Measurements from ENCODE around the gene CSTF2T.
"Not testable (repeated sequence)": the region's sequence is repeated elsewhere in the genome, so short reads cannot be mapped to it uniquely, and the experiment has no call there.

Gene CSTF2T

GRCh38 chr10:51698473-51699063 lies 827 bp downstream of the CSTF2T start:
- no peak for DNase-seq (ENCODE audit: low read depth in 2 of 2)

GRCh38 chr10:51696251-51696650 lies 3.1 kb downstream of the CSTF2T start:
- DNase-seq (ENCODE audit: low read depth in 2 of 2) = no peak

GRCh38 chr10:51694086-51694768 lies 5.2 kb downstream of the CSTF2T start:
- DNase-seq (ENCODE audit: low read depth in 2 of 2) = no peak

- DNase-seq (ENCODE audit: low read depth in 2 of 2) = no peak
Observed at GRCh38 chr10:51691135-51691534, 8.3 kb downstream of the CSTF2T start.

GRCh38 chr10:51689536-51689935 lies 9.9 kb downstream of the CSTF2T start:
- DNase-seq (ENCODE audit: low read depth in 2 of 2) = no peak

GRCh38 chr10:51688826-51689225 lies 10.6 kb downstream of the CSTF2T start:
- DNase-seq (ENCODE audit: low read depth in 2 of 2) = not testable (repeated sequence)

- no peak for DNase-seq (ENCODE audit: low read depth in 2 of 2)
Observed at GRCh38 chr10:51687296-51687695, 12.1 kb downstream of the CSTF2T start.

GRCh38 chr10:51685768-51686167 lies 13.6 kb downstream of the CSTF2T start:
- no peak for DNase-seq (ENCODE audit: low read depth in 2 of 2)

- no peak for DNase-seq (ENCODE audit: low read depth in 2 of 2)
Observed at GRCh38 chr10:51683031-51683691, 16.2 kb downstream of the CSTF2T start.

GRCh38 chr10:51679841-51680240 lies 19.6 kb downstream of the CSTF2T start:
- no peak for DNase-seq (ENCODE audit: low read depth in 2 of 2)

GRCh38 chr10:51675088-51675487 lies 24.3 kb downstream of the CSTF2T start:
- DNase-seq (ENCODE audit: low read depth in 2 of 2) = no peak

- no peak for DNase-seq (ENCODE audit: low read depth in 2 of 2)
Observed at GRCh38 chr10:51672039-51672535, 27.3 kb downstream of the CSTF2T start.

- no peak for DNase-seq (ENCODE audit: low read depth in 2 of 2)
Observed at GRCh38 chr10:51669041-51669440, 30.4 kb downstream of the CSTF2T start.

GRCh38 chr10:51668336-51668689 lies 31.1 kb downstream of the CSTF2T start:
- no peak for DNase-seq (ENCODE audit: low read depth in 2 of 2)

GRCh38 chr10:51667678-51668335 lies 31.6 kb downstream of the CSTF2T start:
- no peak for DNase-seq (ENCODE audit: low read depth in 2 of 2)

GRCh38 chr10:51666456-51666855 lies 32.9 kb downstream of the CSTF2T start:
- DNase-seq (ENCODE audit: low read depth in 2 of 2) = no peak

- no peak for DNase-seq (ENCODE audit: low read depth in 2 of 2)
Observed at GRCh38 chr10:51663086-51663485, 36.3 kb downstream of the CSTF2T start.

GRCh38 chr10:51659344-51659743 lies 40.1 kb downstream of the CSTF2T start:
- no peak for DNase-seq (ENCODE audit: low read depth in 2 of 2)

GRCh38 chr10:51658000-51658399 lies 41.4 kb downstream of the CSTF2T start:
- no peak for DNase-seq (ENCODE audit: low read depth in 2 of 2)

GRCh38 chr10:51656503-51656902 lies 42.9 kb downstream of the CSTF2T start:
- DNase-seq (ENCODE audit: low read depth in 2 of 2) = no peak

GRCh38 chr10:51654918-51655317 lies 44.5 kb downstream of the CSTF2T start:
- DNase-seq (ENCODE audit: low read depth in 2 of 2) = no peak

GRCh38 chr10:51653025-51653424 lies 46.4 kb downstream of the CSTF2T start:
- no peak for DNase-seq (ENCODE audit: low read depth in 2 of 2)

GRCh38 chr10:51651063-51651462 lies 48.3 kb downstream of the CSTF2T start:
- no peak for DNase-seq (ENCODE audit: low read depth in 2 of 2)
